NCI-H345 (cell line): ENCODE data around the gene SENP3.
A peak's percentile ranks its signal among the peaks of the same experiment; 100 is the strongest.

Experiments
- DNase-seq: peaks from one replicate; lab custom pipeline; 2025; lab: John Stamatoyannopoulos, UW

SENP3 gene

GRCh38 chr17:7577327-7578199 is 15.8 kb downstream of the SENP3 start:
- no peak for DNase-seq

- DNase-seq = no peak
Observed at GRCh38 chr17:7579001-7579833, 17.5 kb downstream of the SENP3 start, which contains the start of gene CD68. TSS of gene CD68 (plus strand) at chr17:7579638. CDS start at chr17:7579678, 40 bp downstream.

GRCh38 chr17:7579834-7580603 is 18.3 kb downstream of the SENP3 start:
- DNase-seq = no peak

- no peak for DNase-seq
Observed at GRCh38 chr17:7580604-7581575, 19.2 kb downstream of the SENP3 start.

- no peak for DNase-seq
Observed at GRCh38 chr17:7582396-7583252, 20.9 kb downstream of the SENP3 start.

GRCh38 chr17:7583253-7584109 is 21.8 kb downstream of the SENP3 start, which contains the start of gene MPDU1:
TSS of gene MPDU1 (plus strand) at chr17:7583852. CDS start at chr17:7583863, 11 bp downstream.
- peak; percentile 95 for DNase-seq

GRCh38 chr17:7586673-7587419 is 25.1 kb downstream of the SENP3 start:
- DNase-seq = no peak

- DNase-seq = no peak
Observed at GRCh38 chr17:7587420-7588151, 25.9 kb downstream of the SENP3 start.

GRCh38 chr17:7588553-7589203 is 27.0 kb downstream of the SENP3 start:
- no peak for DNase-seq

GRCh38 chr17:7589204-7589868 is 27.6 kb downstream of the SENP3 start:
- DNase-seq = no peak

GRCh38 chr17:7589891-7590691 is 28.4 kb downstream of the SENP3 start, which contains the start of gene SOX15:
TSS of gene SOX15 (minus strand) at chr17:7590094. CDS start at chr17:7589676, 418 bp downstream.
- DNase-seq = no peak

- DNase-seq = no peak
Observed at GRCh38 chr17:7590743-7591142, 29.0 kb downstream of the SENP3 start.

- no peak for DNase-seq
Observed at GRCh38 chr17:7591596-7591995, 29.9 kb downstream of the SENP3 start.

GRCh38 chr17:7592422-7593021 is 30.8 kb downstream of the SENP3 start:
- no peak for DNase-seq

- DNase-seq = no peak
Observed at GRCh38 chr17:7593296-7593695, 31.6 kb downstream of the SENP3 start.
